ENCODE results near the gene CD3G.
"Not testable (repeated sequence)": the region's sequence is repeated elsewhere in the genome, so short reads cannot be mapped to it uniquely, and the experiment has no call there.

CD3G gene

GRCh38 chr11:118343981-118344515, at the start of gene CD3G:
Gene CD3G, plus strand, starts transcription at chr11:118344344. Its CDS starts 80 bp downstream, at chr11:118344424.
- no peak for DNase-seq

- DNase-seq, result no peak
Measured at GRCh38 chr11:118295199-118295598, 48.9 kb upstream of the CD3G start.

- DNase-seq, result no peak
Measured at GRCh38 chr11:118295815-118296454, 48.2 kb upstream of the CD3G start.

GRCh38 chr11:118301600-118302195, 42.4 kb upstream of the CD3G start:
- DNase-seq, result no peak

- no peak for DNase-seq
Measured at GRCh38 chr11:118304227-118304567, 39.9 kb upstream of the CD3G start.

GRCh38 chr11:118304568-118305248, 39.4 kb upstream of the CD3G start, which contains the start of gene CD3E:
Gene CD3E, plus strand, starts transcription at chr11:118304730. Its CDS starts 223 bp downstream, at chr11:118304953.
- DNase-seq, result no peak

- DNase-seq, result no peak
Measured at GRCh38 chr11:118305726-118306125, 38.4 kb upstream of the CD3G start.

- no peak for DNase-seq
Measured at GRCh38 chr11:118306556-118306955, 37.6 kb upstream of the CD3G start.

GRCh38 chr11:118308995-118309528, 35.1 kb upstream of the CD3G start:
- DNase-seq, result not testable (repeated sequence)

GRCh38 chr11:118310271-118310670, 33.9 kb upstream of the CD3G start:
- DNase-seq, result no peak

GRCh38 chr11:118310781-118311485, 33.2 kb upstream of the CD3G start:
- DNase-seq, result no peak

GRCh38 chr11:118311518-118311917, 32.6 kb upstream of the CD3G start:
- DNase-seq, result no peak

GRCh38 chr11:118312328-118312727, 31.8 kb upstream of the CD3G start:
- no peak for DNase-seq

- no peak for DNase-seq
Measured at GRCh38 chr11:118313242-118313641, 30.9 kb upstream of the CD3G start.

- no peak for DNase-seq
Measured at GRCh38 chr11:118314988-118315411, 29.1 kb upstream of the CD3G start.

- no peak for DNase-seq
Measured at GRCh38 chr11:118318124-118318523, 26.0 kb upstream of the CD3G start.

GRCh38 chr11:118318581-118319336, 25.4 kb upstream of the CD3G start:
- no peak for DNase-seq

GRCh38 chr11:118319337-118319707, 24.8 kb upstream of the CD3G start:
- DNase-seq, result no peak

- DNase-seq, result no peak
Measured at GRCh38 chr11:118320515-118320914, 23.6 kb upstream of the CD3G start.

- no peak for DNase-seq
Measured at GRCh38 chr11:118321386-118322082, 22.6 kb upstream of the CD3G start.

- no peak for DNase-seq
Measured at GRCh38 chr11:118322721-118323120, 21.4 kb upstream of the CD3G start.

GRCh38 chr11:118325283-118325682, 18.9 kb upstream of the CD3G start:
- no peak for DNase-seq

Measured in NCI-H510A treated with DMSO at 0.1 percent for 48 hours (cell line).